ENCODE data around the gene ALDH1B1. TPM values are rescaled to one million over a fixed set of nuclear protein-coding genes. Genes with fewer than 3 reads are reported as not detected.
"Not testable (repeated sequence)": the region's sequence is repeated elsewhere in the genome, so short reads cannot be mapped to it uniquely, and the experiment has no call there.

The ALDH1B1 gene
- total RNA-seq, 1 experiment from 2014 or later = 23.9 TPM

DNA sequence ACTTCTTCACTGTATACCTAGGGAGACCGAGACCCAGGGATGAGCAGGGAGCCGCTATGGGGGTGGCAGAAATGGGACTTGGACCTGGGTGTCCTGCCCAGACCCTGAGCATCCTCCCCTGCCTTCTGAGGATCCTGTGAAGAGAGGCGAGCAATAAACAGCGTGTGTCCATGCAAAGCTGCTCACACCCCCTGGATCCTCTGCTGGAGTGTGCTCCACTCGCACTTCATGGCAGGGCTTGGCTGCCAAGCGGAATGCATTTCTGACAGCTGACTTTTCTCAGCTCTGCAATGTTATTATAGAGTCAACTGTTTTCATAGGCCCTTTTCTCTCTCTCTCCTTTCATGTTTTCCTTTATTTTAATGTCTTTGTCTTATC lies 31.0 kb upstream of the ALDH1B1 start:
- no peak for DNase-seq (ENCODE audit: low read depth)

DNA sequence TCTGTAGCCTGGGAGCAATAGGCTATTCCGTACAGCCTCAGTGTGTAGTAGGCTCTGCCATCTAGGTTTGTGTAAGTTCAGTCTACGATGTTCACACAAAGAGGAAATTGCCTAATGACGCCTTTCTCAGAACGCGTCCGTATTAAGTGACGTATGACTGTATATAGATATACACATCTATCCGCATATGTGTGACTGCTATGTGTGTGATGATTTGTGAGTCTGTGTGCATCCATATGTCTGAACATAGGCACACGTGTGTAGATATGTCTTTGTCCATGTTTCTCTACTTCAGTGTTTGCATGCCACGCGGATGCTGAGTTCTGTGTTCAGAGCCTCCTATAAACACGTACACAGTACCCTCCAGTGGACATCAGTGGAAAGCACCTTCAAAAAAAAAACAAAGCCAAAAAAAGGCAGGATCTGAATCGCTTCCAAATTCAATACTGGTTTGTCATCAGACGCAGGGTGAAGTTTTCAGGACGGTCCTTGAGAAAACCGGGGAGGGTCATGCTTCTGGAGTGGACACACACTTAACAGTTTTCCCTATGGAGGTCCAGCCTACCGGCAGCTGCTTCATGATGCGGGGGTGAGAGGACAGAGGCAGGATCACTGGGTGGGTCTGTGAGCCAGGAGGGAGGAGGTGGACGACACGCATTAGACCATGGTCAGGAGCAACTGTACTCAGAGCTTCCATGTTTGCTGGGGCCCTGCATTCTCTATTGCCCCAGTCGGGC lies 29.5 kb upstream of the ALDH1B1 start:
- peak; percentile 75 for DNase-seq (ENCODE audit: low read depth)

DNA sequence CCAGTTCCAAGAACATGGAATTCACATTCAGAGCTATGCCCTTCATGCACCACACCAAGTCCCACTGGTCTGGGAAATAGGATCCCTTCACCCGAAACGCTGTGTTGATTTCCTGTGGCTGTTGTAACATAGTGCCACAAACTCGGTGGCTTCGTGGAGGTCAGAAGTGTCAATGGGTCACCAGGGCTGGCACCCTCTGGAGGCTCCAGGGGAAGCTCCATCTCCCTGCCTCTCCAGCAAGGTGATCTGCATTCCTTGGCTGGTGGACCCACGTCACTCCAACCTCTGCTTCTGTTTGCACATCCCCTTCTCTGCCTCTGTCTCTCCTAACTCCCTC lies 28.9 kb upstream of the ALDH1B1 start:
- no peak for DNase-seq (ENCODE audit: low read depth)

DNA sequence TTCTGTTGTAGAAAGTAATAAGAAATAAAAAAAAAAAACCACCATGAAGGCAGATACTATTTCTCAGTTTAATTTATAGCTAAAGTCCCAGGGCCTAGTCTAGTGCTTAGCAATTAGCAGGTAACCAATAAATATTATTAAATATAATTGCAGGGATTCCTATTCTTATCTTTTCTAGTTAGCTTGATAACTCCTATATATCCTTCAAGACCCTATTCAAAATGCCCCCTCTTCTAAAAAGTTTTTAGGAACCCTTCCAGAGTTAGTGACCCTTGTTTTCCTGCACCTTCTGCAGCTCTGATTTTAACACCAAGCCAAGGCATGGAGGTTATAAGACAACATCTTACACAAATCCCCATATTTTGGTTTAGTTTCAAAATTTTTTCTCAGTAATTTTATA lies 24.6 kb upstream of the ALDH1B1 start:
- DNase-seq (ENCODE audit: low read depth) = no peak

DNA sequence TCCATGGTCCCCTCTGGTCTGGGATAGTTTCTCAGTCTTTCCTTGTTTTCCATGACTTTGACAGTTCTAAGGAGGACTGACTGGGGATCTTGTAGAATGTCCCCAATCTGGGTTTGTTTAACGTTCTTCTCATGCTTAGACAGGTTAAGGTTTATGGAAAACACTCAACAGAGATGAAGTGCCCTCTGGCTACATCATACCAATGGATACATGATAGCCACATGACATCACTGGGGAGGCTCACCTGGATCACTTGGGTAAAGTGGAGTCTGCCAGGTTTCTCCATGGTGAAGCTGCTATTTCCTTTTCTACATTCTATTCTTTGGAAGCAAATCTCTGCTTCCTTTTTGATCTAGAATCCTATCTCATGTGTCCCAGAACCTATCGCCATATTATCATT lies 23.8 kb upstream of the ALDH1B1 start:
- DNase-seq (ENCODE audit: low read depth) = no peak

DNA sequence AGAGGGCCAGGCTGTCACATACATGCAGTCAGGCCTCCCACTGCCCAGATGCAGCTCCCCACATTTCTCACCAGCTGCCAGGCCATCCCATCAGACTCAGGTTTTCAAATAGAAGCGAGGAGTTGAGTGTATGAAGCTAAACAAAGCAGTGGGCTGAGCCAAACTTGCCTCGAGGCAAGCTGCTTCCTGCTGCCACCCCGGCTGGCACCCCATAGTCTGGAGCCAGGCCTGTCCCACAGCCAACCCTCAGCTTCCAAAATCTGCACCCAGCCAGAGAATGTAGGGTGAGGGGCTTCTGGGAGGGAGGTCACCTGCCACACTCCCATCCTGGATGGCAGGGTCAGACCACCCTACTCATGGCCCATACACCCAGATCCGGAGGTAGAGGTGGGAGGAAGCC lies 22.3 kb upstream of the ALDH1B1 start:
- DNase-seq (ENCODE audit: low read depth) = no peak

DNA sequence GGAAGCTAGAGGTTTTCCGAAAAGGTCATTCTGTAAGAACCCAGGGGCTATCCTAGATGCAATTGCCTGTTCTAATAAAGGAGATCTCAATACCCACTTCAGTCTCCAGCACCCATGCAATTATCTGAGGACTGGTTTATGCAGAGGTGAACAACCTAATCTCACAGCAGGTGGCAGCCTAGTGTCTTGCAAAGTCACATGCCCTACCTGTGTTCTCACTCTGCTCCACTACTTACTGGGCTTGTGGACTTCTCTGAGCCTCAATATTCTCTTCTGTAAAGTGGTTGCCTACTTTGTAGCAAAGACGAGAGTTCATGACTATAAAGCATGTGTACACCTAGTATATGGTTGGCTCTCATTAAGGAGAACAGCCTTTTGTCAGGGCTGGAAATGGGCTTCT lies 21.0 kb upstream of the ALDH1B1 start:
- peak; percentile 37 for DNase-seq (ENCODE audit: low read depth)

DNA sequence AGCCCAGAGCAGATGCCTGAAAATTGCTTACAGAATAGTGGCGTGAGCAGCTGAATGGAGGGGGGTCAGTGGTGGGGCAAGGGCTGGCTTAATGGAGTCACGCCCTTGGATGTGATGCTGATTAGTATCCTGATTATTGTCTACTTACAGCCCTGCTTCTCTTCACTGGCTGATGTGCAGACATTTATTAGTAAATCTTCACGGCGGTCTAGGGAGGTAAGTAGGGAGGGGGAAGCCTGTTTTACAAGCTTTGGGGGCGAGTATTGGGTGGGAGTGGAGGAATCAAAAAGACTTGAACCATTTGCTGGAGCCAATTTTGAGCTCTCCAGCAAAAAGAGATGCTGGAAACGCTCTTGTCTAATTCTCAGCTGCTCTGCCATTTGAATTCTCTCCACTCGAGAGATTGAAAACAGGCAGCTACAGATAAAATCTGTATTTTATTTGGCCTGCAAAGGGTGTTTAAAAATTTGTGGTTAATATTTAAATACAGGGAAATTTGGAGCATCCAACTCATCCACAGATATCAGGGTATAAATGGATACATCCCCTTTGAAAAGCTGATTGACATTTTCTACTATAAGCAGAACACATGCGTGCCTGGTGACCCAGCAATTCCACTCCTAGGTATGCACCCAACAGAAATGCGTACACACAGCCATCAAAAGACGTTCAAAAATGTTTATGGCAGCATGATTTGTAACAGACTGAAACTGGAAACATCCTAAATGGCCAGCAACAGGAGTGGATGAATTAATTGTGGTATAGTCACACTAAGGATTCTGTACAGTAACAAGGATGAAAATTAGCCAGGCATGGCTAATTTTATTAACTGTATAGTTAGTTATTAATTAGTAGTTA lies 19.5 kb upstream of the ALDH1B1 start:
- DNase-seq (ENCODE audit: low read depth) = no peak

DNA sequence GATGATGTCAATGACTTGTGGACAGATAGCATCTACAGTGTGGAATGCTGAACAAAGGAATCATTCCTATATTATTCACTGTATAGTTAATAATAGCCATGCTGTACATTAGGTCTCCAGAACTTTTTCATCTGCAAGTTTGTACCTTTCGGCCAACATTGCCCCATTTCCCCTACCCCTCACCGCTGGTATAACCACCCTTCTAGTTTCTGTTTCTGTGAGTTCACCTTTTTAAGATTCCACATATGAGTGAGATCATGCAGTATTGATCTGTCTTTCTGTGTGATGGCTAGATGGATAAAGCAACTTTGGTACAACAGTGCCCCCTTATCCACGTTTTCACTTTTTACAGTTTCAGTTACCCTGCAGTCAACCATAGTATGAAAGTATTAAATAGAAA lies 18.8 kb upstream of the ALDH1B1 start:
- DNase-seq (ENCODE audit: low read depth) = no peak

DNA sequence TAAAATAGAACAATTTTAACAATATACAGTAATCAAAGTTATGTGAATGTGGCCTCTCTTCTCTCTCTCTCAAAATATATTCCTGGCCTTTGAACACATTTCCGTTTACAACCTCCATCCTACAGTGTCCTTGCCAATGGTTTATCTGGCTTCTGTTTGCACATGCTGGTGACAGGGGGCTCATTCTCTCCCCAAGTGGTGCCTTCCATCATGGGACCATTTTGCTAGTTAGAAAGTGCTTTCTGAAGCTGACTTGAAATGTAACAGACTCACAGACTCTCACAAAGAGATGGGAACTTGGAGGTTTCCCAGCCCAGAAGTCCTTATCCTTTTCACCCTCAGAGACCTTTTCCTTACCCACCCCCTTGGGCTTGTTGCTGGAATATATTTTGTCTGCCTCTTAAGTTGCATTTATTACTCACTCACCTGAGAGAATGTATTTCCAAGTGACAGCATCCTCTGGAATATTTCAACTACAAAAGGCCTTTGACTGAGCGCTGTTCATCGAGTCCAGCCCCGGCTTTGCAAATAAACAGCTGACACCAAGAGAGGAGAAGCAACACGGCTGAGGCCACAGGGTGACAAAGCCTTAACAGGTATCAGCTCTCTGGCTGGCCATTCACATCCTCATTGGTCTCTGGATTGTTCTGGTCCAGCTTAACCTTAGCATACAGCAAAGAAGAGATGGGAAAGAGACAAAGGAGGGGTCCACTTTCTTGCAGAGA lies 17.5 kb upstream of the ALDH1B1 start:
- no peak for DNase-seq (ENCODE audit: low read depth)

DNA sequence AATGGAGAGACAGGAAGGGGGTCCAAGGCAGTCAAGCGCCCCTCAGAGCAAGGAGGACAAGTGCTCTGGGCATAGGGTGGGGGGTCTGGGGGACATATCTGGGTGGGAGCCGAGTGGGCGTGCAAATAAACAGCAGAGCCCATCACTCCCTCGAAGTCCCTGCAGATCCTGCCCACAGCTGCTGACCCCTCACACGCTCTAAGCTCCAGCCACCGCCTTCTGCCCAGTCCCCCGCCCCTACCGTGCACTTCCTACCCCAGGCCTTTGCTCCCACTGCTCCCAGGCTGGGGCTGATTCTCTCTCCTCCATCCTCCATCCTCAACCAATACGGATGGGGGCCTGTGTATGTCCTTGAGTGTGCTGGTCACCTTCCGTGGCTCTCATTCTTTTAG lies 16.9 kb upstream of the ALDH1B1 start:
- DNase-seq (ENCODE audit: low read depth) = no peak

DNA sequence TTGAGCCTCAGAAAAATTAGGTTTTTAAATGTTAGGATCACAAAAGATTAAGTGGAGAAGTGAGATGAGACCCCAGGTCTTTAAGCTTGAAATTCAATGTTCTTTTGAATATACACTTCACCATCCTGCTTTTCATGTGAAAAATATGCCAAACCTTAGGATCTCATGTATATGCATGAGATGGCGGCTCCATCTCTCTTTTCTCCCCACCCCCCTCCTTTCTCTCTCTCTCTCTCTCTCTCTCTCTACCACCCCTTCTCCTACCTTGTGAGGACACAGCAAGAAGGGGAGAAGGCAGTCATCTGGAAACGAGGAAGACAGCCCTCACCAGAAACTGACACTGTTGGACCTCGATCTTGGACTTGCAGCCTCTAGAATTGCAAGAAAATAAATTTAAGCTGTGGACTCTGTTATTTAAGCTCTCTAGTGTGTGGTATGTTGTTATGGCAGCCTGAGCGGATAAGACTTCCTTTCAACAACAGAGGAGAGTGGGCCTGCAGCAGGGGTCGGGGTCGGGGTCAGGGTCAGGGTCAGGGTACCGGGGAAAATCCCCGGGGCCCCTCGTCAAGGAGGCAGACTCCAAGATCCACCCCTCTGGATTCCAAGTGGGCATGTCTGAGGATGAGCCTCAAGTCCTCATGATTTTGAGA lies 16.4 kb upstream of the ALDH1B1 start:
- DNase-seq (ENCODE audit: low read depth) = no peak

DNA sequence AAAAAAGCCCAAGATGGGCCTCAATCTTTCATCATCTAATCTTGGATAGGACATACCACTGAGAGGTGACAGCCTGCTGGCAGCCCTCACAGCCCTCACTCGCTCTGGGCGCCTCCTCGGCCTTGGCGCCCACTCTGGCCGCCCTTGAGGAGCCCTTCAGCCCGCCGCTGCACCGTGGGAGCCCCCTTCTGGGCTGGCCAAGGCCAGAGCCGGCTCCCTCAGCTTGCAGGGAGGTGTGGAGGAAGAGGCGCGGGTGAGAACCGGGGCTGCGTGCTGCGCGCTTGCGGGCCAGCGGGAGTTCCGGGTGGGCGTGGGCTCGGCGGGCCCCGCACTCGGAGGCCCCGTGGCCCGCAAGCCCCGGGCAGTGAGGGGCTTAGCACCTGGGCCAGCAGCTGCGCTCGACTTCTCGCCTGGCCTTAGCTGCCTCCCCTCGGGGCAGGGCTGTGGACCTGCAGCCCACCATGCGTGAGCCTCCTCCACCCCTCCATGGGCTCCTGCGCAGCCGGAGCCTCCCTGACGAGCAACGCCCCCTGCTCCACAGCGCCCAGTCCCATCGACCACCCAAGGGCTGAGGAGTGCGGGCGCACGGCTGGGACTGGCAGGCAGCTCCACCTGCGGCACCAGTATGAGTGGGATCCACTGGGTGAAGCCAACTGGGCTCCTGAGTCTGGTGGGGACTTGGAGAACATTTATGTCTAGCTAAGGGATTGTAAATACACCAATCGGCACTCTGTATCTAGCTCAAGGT lies 15.0 kb upstream of the ALDH1B1 start:
- not testable (repeated sequence) for DNase-seq (ENCODE audit: low read depth)

DNA sequence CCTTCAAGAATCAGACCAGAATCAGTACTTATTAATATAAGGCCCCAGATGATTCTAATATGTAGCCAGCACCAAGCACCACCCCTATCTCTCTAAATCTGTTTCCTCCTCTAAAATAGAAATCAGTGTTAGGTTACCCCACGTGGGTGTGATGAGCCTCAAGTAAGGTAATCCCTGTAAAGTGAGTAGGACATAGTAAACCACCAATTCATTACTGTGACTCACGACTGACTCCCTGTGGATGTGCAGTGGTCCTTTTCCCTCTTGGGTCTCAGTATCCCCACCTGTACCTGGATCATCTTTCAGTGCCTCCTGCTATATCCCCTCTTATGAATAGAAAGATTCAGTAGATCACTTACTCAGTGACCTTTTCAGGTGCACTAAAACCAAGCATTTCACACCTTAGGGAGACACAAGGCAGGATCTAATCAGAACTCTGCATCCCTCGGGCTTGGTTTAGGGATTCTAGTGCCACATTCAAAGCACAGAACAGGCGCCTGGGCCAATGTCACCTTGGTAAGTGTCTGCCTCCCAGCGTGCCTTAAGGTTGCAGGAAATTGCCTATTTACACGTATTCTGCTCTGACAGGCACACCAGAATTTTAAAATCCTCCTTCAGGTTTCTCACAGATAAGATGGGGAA lies 12.2 kb upstream of the ALDH1B1 start:
- DNase-seq (ENCODE audit: low read depth) = peak; percentile 45

DNA sequence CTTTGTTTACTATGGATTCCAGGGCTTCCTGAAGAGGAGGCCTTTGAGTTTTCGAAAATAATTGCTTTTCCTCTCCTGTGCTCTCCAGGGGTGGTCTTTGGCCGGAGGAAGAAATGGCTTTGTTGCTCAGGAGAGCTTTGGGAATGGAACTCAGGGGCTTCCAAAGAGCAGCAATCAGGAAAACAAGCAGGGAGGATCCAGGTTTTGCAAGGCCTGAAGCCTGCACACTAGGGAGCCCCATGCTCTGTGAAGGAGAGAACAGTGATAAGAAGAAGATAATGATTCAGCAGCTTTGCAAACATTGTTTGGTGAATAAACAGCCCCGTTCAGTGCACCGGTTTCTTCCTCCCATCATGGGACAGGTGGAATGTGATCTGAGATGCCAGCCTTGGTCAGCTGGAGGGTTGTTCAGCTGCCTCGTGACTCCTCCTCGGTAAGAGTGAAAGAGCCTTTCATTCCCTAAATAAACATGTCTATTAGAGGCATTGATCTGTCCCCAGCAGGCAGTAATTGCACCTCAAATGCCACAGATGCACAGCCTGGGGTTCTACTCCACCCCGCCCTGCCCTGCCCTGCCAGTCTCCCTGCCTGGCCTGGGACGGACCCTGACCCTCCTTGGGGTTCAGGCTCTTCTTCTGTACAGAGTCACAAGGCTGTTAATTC lies 11.5 kb upstream of the ALDH1B1 start:
- no peak for DNase-seq (ENCODE audit: low read depth)

DNA sequence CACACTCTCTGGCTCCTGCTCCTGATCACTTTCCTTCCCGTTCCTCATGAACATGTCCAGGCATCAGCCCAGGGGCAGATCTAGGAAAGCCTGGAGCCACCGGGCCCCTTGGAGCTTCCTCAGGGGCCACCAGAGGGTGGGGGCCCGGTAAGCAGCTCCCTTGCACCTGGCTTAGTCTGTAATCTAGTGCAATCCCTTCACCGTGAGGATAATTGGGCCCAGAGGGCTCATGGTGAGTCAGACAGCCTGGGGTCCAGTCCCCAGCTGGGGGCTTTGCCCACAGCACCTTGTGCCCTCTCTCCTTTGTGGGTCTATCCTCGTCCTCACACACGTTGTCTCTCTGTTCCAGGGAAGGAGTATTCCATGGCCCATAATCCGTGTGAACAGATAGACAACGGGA lies 10.4 kb upstream of the ALDH1B1 start:
- no peak for DNase-seq (ENCODE audit: low read depth)

DNA sequence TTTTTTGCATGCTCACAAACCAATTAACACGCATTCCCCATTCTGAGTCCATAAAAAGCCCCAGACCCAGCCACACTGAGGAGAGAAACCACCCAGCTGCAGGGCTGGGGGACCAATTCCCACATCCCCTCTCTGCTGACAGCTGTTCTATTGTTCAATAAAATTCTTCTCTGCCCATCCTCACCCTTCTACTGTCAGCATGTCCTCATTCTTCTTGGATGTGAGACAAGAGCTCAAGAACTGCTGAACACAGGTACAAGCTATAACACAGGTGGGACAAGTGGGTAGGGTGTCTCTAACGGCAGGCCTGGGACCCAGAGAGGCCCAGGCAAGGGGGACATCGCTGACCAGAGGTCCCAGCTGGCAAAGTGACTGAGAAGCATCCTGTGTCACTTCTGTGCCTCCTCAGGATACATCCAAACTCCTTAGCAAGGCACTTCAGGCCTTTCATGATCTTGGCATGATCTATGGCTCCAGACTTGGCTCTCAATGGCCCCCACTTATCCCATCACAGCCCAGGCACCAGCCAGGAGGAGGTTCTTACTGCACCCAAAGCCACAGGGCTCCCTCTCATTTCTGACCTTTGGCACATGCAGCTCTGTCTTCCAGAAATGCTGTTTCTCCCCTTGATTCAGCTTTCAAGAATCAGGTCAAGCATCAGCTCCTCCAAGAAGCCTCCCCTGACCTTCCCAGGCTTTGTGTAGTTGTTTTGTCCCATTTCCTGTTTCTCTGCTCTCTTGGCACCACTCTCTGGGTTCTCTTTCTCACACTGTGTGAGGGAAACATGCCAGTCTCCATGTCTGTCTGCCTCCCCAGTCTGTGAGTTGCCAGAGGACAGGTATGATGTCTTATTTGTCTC lies 7.3 kb upstream of the ALDH1B1 start:
- no peak for DNase-seq (ENCODE audit: low read depth)

DNA sequence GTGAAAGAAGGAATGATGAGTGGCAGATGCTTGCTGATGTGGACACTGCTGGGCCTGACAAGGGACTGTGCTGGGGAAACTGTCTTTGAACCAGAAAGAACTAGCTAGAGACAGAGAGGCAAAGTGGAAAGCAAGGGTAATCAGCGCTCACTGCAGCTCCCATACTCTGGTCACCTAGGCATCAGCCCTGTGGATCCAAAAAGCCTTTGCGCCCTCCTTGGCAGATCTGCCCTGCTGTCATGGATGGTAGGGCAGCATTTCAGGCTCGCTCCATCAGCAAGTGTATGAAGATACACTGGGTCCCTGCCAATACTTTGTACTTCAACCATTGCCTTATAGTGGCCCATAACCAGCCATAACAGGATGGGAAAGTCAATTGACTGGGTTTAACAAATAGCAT lies 6.6 kb upstream of the ALDH1B1 start:
- DNase-seq (ENCODE audit: low read depth) = no peak

DNA sequence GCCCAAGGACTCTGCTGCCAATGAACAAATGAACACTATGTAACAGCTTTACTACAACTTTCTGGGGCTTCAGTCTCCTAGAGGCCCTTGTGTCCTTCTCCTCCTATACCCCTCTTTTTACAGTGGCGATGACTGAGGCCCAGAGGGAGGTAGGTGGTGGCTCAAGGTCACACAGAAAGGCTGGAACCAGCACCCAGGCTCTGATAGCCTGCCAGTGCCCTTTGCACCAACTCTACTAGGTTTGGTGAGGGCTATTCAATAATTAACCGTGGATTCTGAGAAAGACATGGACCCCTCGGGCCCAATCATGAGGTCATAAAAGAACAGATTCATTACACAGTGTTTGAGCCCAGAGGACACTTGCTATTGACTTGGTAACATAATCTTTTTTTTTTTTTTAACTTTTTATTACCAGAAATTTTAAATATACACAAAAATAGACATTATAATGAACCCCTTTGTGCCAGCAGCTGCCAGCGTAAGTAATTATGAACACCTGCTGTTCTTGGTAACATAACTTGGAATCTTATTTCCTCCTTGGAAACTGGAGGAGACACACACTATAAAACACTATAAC lies 6.1 kb upstream of the ALDH1B1 start:
- DNase-seq (ENCODE audit: low read depth) = no peak

Data from Daoy (cell line).